ENCODE results near the gene RPL18.

Gene RPL18

GRCh38 chr19:48630296-48631063 is 11.5 kb upstream of the RPL18 start:
- peak overlapping the region; percentile 8 for H2AFZ ChIP-seq (ENCODE audit: insufficient read depth, low read length, poor library complexity)
- H3K36me3 ChIP-seq (ENCODE audit: control insufficient read depth in 1 of 2, insufficient read depth in 2 of 2, low read length in 2 of 2), result peaks cover 2 to 3% of the 10 kb centered on the region in 2 experiments
- H4K12ac ChIP-seq (ENCODE audit: low read depth, low read length), result no peak overlapping the region
- no peak overlapping the region for H3K23ac ChIP-seq (ENCODE audit: low read length)
- no peaks in the 10 kb centered on the region for H3K79me2 ChIP-seq (ENCODE audit: control insufficient read depth, insufficient read depth, low read length, poor library complexity)
- H3K9me3 ChIP-seq (ENCODE audit: insufficient read depth, low read depth, low read length), result peaks cover 3% of the 10 kb centered on the region
- no peak overlapping the region for H2BK5ac ChIP-seq (ENCODE audit: low read depth, low read length, poor library complexity)
- H4K91ac ChIP-seq (ENCODE audit: low read depth, low read length), result no peak overlapping the region
- H3K9ac ChIP-seq (ENCODE audit: low read length), result no peak overlapping the region
- no peak overlapping the region for H3K4ac ChIP-seq (ENCODE audit: low read depth, low read length)
- H3K27ac ChIP-seq (ENCODE audit: low read depth, low read length), result no peak overlapping the region
- H3K18ac ChIP-seq (ENCODE audit: low read length), result no peak overlapping the region
- WGBS (ENCODE audit: extremely low coverage, insufficient coverage, insufficient read length), result no CpG with 5 or more reads among the region's 47 CpGs
- peak; percentile 29 to 58 for DNase-seq
- H3K14ac ChIP-seq (ENCODE audit: low read length), result no peak overlapping the region
- H4K8ac ChIP-seq (ENCODE audit: low read depth, low read length), result peak overlapping the region; percentile 16
- H3K27me3 ChIP-seq (ENCODE audit: insufficient read depth, low read length), result peaks cover under 1% of the 10 kb centered on the region
- no peak overlapping the region for H3K4me3 ChIP-seq (ENCODE audit: low read depth, low read length)
- H2BK12ac ChIP-seq (ENCODE audit: low read length), result no peak overlapping the region
- peaks cover 4% of the 10 kb centered on the region for H3K79me1 ChIP-seq (ENCODE audit: low read length)
- H3K4me2 ChIP-seq (ENCODE audit: low read length), result peak overlapping the region; percentile 63
- H3K4me1 ChIP-seq (ENCODE audit: control insufficient read depth in 1 of 2, insufficient read depth in 2 of 2, low read length in 2 of 2), result peaks cover 13 to 36% of the 10 kb centered on the region in 2 experiments
- H2BK120ac ChIP-seq (ENCODE audit: insufficient read depth, low read length, poor library complexity), result no peak overlapping the region
- no peak overlapping the region for H2AK5ac ChIP-seq (ENCODE audit: low read length)

GRCh38 chr19:48629599-48630295 is 10.8 kb upstream of the RPL18 start:
- Histone ChIP-seq H3K27me3 (ENCODE audit: insufficient read depth, low read length) (no peaks in the 10 kb centered on the region), H3K23ac (ENCODE audit: low read length) (no peak overlapping the region), H2AFZ (ENCODE audit: insufficient read depth, low read length, poor library complexity) (peak overlapping the region; percentile 8), H3K4me3 (ENCODE audit: low read depth, low read length) (no peak overlapping the region), H3K79me1 (ENCODE audit: low read length) (peaks cover 4% of the 10 kb centered on the region), H4K8ac (ENCODE audit: low read depth, low read length) (no peak overlapping the region), H3K9me3 (ENCODE audit: insufficient read depth, low read depth, low read length) (peaks cover 3% of the 10 kb centered on the region), H3K4me2 (ENCODE audit: low read length) (peak overlapping the region; percentile 63), H2BK12ac (ENCODE audit: low read length) (no peak overlapping the region), H3K9ac (ENCODE audit: low read length) (no peak overlapping the region), H3K14ac (ENCODE audit: low read length) (no peak overlapping the region), H4K91ac (ENCODE audit: low read depth, low read length) (no peak overlapping the region), H3K18ac (ENCODE audit: low read length) (no peak overlapping the region), H3K4ac (ENCODE audit: low read depth, low read length) (no peak overlapping the region), H3K27ac (ENCODE audit: low read depth, low read length) (no peak overlapping the region), H2BK120ac (ENCODE audit: insufficient read depth, low read length, poor library complexity) (no peak overlapping the region), H2AK5ac (ENCODE audit: low read length) (no peak overlapping the region), H2BK5ac (ENCODE audit: low read depth, low read length, poor library complexity) (no peak overlapping the region), H4K12ac (ENCODE audit: low read depth, low read length) (no peak overlapping the region), H3K4me1 (ENCODE audit: control insufficient read depth in 1 of 2, insufficient read depth in 2 of 2, low read length in 2 of 2) (peaks cover 16 to 34% of the 10 kb centered on the region in 2 experiments), H3K36me3 (ENCODE audit: control insufficient read depth in 1 of 2, insufficient read depth in 2 of 2, low read length in 2 of 2) (peaks cover 2 to 3% of the 10 kb centered on the region in 2 experiments), H3K79me2 (ENCODE audit: control insufficient read depth, insufficient read depth, low read length, poor library complexity) (no peaks in the 10 kb centered on the region)
- DNase-seq, result peak; percentile 80 to 87
- WGBS (ENCODE audit: extremely low coverage, insufficient coverage, insufficient read length), result no CpG with 5 or more reads among the region's 48 CpGs

- peaks cover 3% of the 10 kb centered on the region for H3K9me3 ChIP-seq (ENCODE audit: insufficient read depth, low read depth, low read length)
- H3K23ac ChIP-seq (ENCODE audit: low read length), result no peak overlapping the region
- H4K8ac ChIP-seq (ENCODE audit: low read depth, low read length), result no peak overlapping the region
- no peak overlapping the region for H3K4me2 ChIP-seq (ENCODE audit: low read length)
- no peak overlapping the region for H3K14ac ChIP-seq (ENCODE audit: low read length)
- no peak overlapping the region for H2BK120ac ChIP-seq (ENCODE audit: insufficient read depth, low read length, poor library complexity)
- peaks cover 12 to 32% of the 10 kb centered on the region in 2 experiments for H3K4me1 ChIP-seq (ENCODE audit: control insufficient read depth in 1 of 2, insufficient read depth in 2 of 2, low read length in 2 of 2)
- H3K18ac ChIP-seq (ENCODE audit: low read length), result no peak overlapping the region
- H2BK12ac ChIP-seq (ENCODE audit: low read length), result no peak overlapping the region
- no peak overlapping the region for H4K91ac ChIP-seq (ENCODE audit: low read depth, low read length)
- H3K4ac ChIP-seq (ENCODE audit: low read depth, low read length), result no peak overlapping the region
- DNase-seq, result no peak
- no peak overlapping the region for H3K9ac ChIP-seq (ENCODE audit: low read length)
- no peak overlapping the region for H4K12ac ChIP-seq (ENCODE audit: low read depth, low read length)
- no peak overlapping the region for H2AK5ac ChIP-seq (ENCODE audit: low read length)
- no peak overlapping the region for H2AFZ ChIP-seq (ENCODE audit: insufficient read depth, low read length, poor library complexity)
- H3K79me2 ChIP-seq (ENCODE audit: control insufficient read depth, insufficient read depth, low read length, poor library complexity), result no peaks in the 10 kb centered on the region
- no peak overlapping the region for H3K27ac ChIP-seq (ENCODE audit: low read depth, low read length)
- no peak overlapping the region for H3K4me3 ChIP-seq (ENCODE audit: low read depth, low read length)
- no CpG with 5 or more reads among the region's 22 CpGs for WGBS (ENCODE audit: extremely low coverage, insufficient coverage, insufficient read length)
- H3K27me3 ChIP-seq (ENCODE audit: insufficient read depth, low read length), result no peaks in the 10 kb centered on the region
- peaks cover 2% of the 10 kb centered on the region for H3K79me1 ChIP-seq (ENCODE audit: low read length)
- H3K36me3 ChIP-seq (ENCODE audit: control insufficient read depth in 1 of 2, insufficient read depth in 2 of 2, low read length in 2 of 2), result peaks cover 2 to 3% of the 10 kb centered on the region in 2 experiments
- no peak overlapping the region for H2BK5ac ChIP-seq (ENCODE audit: low read depth, low read length, poor library complexity)
Measured at GRCh38 chr19:48629297-48629598, 10.3 kb upstream of the RPL18 start.

- H3K4ac ChIP-seq (ENCODE audit: low read depth, low read length), result no peak overlapping the region
- peaks cover 2 to 3% of the 10 kb centered on the region in 2 experiments for H3K36me3 ChIP-seq (ENCODE audit: control insufficient read depth in 1 of 2, insufficient read depth in 2 of 2, low read length in 2 of 2)
- peaks cover 10 to 30% of the 10 kb centered on the region in 2 experiments for H3K4me1 ChIP-seq (ENCODE audit: control insufficient read depth in 1 of 2, insufficient read depth in 2 of 2, low read length in 2 of 2)
- no peak overlapping the region for H2AK5ac ChIP-seq (ENCODE audit: low read length)
- no CpG with 5 or more reads among the region's 34 CpGs for WGBS (ENCODE audit: extremely low coverage, insufficient coverage, insufficient read length)
- no peak overlapping the region for H2BK12ac ChIP-seq (ENCODE audit: low read length)
- DNase-seq, result no peak
- no peak overlapping the region for H3K27ac ChIP-seq (ENCODE audit: low read depth, low read length)
- no peak overlapping the region for H2BK5ac ChIP-seq (ENCODE audit: low read depth, low read length, poor library complexity)
- H4K8ac ChIP-seq (ENCODE audit: low read depth, low read length), result no peak overlapping the region
- H2BK120ac ChIP-seq (ENCODE audit: insufficient read depth, low read length, poor library complexity), result no peak overlapping the region
- peaks cover 3% of the 10 kb centered on the region for H3K79me1 ChIP-seq (ENCODE audit: low read length)
- H3K9ac ChIP-seq (ENCODE audit: low read length), result no peak overlapping the region
- H3K14ac ChIP-seq (ENCODE audit: low read length), result no peak overlapping the region
- H4K12ac ChIP-seq (ENCODE audit: low read depth, low read length), result no peak overlapping the region
- H3K18ac ChIP-seq (ENCODE audit: low read length), result no peak overlapping the region
- H3K4me2 ChIP-seq (ENCODE audit: low read length), result no peak overlapping the region
- no peak overlapping the region for H3K4me3 ChIP-seq (ENCODE audit: low read depth, low read length)
- no peaks in the 10 kb centered on the region for H3K79me2 ChIP-seq (ENCODE audit: control insufficient read depth, insufficient read depth, low read length, poor library complexity)
- H2AFZ ChIP-seq (ENCODE audit: insufficient read depth, low read length, poor library complexity), result no peak overlapping the region
- H3K9me3 ChIP-seq (ENCODE audit: insufficient read depth, low read depth, low read length), result peaks cover 3% of the 10 kb centered on the region
- H3K23ac ChIP-seq (ENCODE audit: low read length), result no peak overlapping the region
- H4K91ac ChIP-seq (ENCODE audit: low read depth, low read length), result no peak overlapping the region
- H3K27me3 ChIP-seq (ENCODE audit: insufficient read depth, low read length), result no peaks in the 10 kb centered on the region
Measured at GRCh38 chr19:48628486-48629296, 9.7 kb upstream of the RPL18 start.
